Skin epidermis (tissue), 12 donors: ENCODE measurements around the gene USP43.

Source experiments
- H3K27ac ChIP-seq, 21 experiments: fragments of 200-600 bp; sonication (generic) in 11 of 21; one replicate each; pipeline ENCODE4 v1.5.0; 2020; ENCODE audit warnings: mild to moderate bottlenecking in 3 of 21, inconsistent platforms in 2 of 21, moderate library complexity in 2 of 21
- H3K4me3 ChIP-seq, 7 experiments: fragments of 200-600 bp; sonication (generic) in 2 of 7; one replicate each; pipeline ENCODE4 v1.5.0; 2020; ENCODE audit warnings: inconsistent platforms in 2 of 7, mild to moderate bottlenecking in 2 of 7, moderate library complexity in 1 of 7

The USP43 gene

DNA sequence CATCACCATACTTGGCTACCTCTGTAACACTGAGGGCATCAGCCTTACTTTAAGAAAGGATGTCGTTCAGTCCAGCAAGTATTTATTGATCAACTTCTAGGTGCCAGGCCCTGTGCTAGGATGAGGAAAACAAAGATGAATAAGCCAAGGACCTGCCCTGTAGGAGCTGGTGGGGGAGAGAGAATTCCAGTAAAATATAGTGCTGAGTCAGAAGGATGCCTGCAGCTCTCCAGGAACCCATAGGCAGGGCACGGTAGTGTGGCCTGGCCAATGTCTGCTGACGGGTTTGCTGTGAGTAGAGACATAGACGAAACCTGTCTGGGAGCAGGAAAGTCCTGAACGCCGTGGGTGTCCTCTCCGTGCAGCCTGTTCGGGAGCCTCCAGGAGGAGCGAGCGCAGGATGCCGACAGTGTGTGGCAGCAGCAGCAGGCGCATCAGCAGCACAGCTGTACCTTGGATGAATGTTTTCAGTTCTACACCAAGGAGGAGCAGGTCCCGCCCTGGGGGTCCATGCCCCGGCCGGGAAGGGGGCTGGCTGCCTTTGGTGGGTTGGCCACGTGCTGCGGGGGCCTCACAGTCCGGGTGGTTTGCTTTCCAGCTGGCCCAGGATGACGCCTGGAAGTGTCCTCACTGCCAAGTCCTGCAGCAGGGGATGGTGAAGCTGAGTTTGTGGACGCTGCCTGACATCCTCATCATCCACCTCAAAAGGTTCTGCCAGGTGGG is 55.6 kb downstream of the USP43 start:
- no peak overlapping the region for H3K27ac ChIP-seq
- no peak overlapping the region for H3K4me3 ChIP-seq

DNA sequence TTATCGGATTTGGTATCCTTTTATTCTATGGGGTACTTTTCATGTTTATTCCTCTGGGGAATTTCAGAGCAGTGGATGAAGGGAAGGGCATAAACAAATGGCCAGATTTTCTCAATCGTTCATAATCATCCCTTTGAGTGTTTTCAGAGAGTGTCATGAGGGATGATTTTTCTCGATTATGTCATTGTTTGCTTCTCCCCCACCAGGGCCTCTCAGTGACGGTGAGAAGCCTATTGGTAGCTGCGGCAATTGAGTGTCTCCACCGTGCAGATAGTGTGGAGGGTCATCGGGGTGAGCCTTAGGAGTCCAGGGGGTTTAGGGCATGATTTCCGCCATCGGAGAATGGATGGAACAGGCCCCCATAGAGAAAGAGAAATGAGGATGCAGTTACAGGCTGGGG is 57.2 kb downstream of the USP43 start:
- Histone ChIP-seq H3K27ac (no peak overlapping the region), H3K4me3 (no peak overlapping the region)

DNA sequence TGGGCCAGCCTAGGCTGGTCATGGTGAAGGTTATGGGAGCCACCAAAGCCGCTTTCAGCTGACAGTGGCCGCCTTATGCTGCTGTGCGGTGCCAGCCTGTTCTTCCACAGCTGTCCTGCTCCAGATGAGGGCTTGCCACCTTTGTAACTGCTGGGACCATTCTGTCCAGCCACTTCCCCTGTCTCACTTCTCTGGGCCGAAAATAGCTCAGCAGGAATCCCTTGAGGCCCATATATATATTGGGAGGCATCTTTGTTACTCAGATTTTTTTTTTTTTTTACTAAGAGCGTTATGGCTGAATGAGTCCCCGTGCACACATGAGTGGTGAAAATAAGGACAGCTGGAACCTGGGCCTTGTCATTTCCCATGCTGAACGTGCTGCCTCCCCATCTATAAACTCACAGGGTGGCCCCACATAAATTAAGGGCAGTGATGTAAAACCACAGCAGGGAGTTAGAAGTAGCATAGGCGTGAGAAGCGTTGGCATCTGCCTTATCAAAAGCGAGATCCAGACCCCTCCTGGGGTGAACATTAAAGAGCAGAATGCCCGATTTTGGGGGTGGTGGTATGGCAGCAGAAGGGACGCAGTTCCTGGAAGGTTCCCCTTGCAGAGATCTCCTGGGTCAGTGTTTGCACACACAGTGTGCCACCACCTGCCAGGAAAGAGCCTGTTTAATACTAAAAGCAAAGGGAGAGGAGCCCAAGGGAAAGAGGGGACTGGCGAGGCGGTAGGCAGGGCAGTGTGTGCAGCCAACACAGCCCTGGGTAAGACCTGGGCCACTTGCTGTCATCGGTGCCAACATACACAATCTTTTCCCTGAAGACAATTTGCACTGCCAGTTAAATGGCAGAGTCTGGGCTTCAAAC is 57.8 kb downstream of the USP43 start:
- Histone ChIP-seq H3K4me3 (no peak overlapping the region), H3K27ac (no peak overlapping the region)

DNA sequence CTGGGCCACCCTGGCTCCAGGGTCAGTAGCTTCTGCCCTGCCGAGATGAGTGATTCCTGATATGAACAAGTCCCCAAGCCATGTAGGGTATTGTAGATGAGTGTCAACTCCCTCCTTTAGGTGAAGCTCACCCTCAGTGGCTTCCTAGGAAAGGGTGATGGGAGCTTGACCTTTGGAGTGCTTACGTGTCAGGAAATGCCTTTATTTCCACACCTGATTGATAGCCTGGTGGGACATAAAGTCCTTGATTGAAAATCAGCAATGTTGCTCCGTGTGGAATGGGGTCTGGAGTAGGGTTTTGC is 58.4 kb downstream of the USP43 start:
- no peak overlapping the region for H3K27ac ChIP-seq

DNA sequence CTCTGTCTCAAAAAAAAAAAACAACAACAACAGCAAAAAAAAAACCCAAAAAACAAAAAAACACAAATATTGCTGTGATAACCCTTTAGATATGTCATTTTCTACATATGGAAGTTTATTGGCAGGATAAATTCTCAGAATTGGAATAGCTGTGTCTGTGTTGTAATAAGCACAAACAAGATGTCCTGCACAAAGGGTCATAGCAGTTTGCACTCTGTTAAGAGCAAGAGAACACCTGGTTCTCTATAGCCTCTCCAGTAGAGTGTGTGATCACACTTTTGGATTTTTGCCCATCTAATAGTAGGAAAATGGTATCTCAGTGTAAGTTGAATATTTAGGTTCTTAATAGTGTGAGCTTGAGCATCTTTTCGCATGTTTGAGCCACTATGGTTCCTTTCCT is 60.4 kb downstream of the USP43 start:
- H3K4me3 ChIP-seq: no peak overlapping the region
- no peak overlapping the region for H3K27ac ChIP-seq

More for the DNA sequence above, 58.4 kb downstream of the USP43 start:
- no peak overlapping the region for H3K4me3 ChIP-seq

DNA sequence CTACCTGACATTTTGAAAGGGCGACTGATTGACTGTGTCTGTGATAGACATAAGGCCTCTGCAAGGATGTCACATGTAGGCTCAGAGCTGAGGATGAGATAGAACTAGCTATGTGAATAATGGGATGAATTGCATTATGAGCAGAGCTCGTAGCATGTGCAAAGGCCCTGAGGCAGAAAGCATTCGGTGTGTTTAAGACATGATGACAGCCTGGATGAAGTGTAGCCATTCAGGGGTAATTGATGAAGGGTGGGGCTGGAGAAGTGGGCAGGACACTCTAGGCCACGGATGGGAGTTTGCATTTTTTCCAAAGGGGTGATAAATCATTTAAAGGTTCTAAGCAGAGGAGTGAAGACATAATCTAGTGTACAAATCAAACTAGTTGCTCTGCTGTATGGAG is 62.6 kb downstream of the USP43 start:
- H3K4me3 ChIP-seq: no peak overlapping the region
- H3K27ac ChIP-seq: no peak overlapping the region

DNA sequence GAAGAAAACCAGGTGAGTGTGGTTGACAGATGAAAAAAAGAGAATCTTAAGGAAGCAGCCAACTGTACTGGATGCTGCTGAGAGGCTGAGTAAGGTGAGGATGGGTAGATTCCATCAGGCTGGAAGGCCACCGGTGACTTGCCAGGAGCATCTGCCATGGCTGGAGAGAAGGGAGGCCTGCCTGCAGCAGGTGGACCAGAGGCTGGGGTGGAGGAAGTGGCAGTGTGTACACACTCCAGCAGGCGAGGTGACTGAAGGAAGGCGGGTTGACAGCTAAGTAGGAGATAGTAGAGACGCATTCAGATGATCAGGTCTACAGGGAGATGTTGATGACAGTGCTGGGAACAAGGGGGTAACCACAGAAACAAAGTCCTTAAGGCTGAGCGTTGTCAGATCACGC is 69.5 kb downstream of the USP43 start:
- no peak overlapping the region for H3K4me3 ChIP-seq
- H3K27ac ChIP-seq: no peak overlapping the region

DNA sequence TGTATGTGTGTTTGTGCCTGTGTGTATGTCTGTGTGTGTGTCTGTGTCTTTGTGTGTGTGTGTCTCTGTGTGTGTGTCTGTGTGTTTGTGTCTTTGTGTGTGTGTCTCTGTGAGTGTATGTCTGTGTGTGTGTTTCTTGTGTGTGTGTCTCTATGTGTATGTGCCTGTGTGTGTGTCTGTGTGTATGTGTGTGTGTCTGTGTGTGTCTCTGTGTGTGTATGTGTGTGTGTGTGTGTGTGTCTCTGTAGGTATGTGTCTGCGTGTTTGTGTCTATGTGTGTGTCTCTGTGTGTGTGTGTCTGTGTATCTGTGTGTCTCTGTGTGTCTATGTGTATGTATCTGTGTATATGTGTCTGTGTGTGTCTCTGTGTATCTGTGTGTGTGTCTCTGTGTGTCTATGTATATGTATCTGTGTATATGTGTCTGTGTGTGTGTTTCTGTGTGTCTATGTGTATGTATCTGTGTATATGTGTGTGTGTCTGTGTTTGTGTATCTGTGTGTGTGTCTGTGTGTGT is 70.2 kb downstream of the USP43 start:
- no peak overlapping the region for H3K4me3 ChIP-seq
- no peak overlapping the region for H3K27ac ChIP-seq

DNA sequence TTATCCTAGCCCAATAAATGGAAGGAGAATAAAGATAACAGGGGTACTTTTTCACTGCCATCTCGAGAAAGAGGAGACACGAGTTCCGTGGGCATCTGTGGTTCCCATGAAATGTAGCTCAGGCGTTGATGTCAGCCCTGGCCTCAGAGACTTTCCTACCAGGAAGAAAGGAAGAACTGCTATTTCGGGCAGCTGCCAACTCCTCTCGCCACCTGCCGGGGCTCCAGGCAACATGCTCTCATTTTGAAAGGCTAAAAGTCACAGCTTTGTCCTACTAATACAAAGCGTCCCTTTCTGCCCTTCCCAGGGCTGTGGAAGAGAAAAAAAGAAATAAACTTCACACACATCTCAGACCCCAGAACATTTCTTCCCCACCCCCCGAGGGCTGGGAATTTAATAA is 80.3 kb downstream of the USP43 start:
- no peak overlapping the region for H3K4me3 ChIP-seq
- H3K27ac ChIP-seq: no peak overlapping the region

DNA sequence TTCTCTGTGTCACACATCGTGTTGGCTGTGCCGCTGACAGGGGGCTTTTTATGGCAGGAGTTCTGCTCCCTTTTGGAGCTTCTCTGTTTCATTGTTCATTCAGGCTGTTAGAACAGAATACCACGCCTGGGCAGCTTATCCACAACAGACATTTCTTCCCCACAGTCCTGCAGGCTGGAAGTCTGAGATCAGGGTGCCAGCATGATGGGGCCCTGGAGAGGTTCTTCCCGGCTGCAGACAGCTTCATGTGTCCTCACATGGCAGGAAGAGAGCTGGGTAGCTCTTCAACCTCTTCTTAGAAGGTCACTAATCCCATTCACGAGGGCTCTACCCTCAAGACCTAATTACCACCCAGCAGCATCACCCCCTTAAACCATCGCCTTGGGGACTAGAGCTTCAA is 81.0 kb downstream of the USP43 start:
- no peak overlapping the region for H3K4me3 ChIP-seq
- no peak overlapping the region for H3K27ac ChIP-seq

DNA sequence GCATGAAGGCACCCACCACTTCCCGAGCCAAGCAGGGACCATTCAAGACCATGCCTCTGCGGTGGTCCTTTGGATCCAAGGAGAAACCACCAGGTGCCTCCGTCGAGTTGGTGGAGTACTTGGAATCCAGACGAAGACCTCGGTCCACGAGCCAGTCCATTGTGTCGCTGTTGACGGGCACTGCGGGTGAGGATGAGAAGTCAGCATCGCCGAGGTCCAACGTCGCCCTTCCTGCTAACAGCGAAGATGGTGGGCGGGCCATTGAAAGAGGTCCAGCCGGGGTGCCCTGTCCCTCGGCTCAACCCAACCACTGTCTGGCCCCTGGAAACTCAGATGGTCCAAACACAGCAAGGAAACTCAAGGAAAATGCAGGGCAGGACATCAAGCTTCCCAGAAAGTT is 82.7 kb downstream of the USP43 start:
- no peak overlapping the region for H3K27ac ChIP-seq
- no peak overlapping the region for H3K4me3 ChIP-seq

DNA sequence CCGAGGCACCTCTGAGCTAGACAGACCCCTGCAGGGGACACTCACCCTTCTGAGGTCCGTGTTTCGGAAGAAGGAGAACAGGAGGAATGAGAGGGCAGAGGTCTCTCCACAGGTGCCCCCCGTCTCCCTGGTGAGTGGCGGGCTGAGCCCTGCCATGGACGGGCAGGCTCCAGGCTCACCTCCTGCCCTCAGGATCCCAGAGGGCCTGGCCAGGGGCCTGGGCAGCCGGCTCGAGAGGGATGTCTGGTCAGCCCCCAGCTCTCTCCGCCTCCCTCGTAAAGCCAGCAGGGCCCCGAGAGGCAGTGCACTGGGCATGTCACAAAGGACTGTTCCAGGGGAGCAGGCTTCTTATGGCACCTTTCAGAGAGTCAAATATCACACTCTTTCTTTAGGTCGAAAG is 83.2 kb downstream of the USP43 start:
- Histone ChIP-seq H3K27ac (no peak overlapping the region), H3K4me3 (no peak overlapping the region)

DNA sequence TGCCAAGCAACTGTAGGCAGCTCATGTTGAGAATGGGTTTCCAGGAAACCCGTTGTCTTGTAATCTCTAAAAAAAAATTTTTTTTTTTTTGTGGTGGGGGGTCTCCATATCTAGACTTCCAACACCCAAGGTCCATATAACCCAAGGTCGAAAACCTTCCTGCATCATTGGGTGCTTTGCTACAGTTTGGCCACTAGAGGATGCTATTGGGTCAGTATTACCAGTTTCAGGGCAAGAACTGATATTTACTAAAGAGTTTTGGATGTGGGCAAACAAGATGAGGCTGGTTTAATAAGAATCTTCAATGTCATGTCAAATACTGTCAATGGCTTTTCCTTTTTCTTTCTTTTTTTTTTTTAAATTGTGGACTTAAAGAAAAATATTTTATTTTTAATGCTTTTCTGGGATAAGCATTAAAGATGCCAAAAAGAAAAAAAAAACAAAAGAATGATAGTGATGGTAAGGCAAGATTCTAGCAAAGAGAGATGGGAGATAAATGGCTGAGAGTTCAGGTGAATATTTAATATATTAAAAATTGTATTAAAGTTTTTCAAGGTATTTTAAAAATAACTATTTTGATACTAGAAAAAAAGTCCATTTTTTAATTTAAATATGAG is 83.8 kb downstream of the USP43 start:
- H3K27ac ChIP-seq: no peak overlapping the region
- H3K4me3 ChIP-seq: no peak overlapping the region

DNA sequence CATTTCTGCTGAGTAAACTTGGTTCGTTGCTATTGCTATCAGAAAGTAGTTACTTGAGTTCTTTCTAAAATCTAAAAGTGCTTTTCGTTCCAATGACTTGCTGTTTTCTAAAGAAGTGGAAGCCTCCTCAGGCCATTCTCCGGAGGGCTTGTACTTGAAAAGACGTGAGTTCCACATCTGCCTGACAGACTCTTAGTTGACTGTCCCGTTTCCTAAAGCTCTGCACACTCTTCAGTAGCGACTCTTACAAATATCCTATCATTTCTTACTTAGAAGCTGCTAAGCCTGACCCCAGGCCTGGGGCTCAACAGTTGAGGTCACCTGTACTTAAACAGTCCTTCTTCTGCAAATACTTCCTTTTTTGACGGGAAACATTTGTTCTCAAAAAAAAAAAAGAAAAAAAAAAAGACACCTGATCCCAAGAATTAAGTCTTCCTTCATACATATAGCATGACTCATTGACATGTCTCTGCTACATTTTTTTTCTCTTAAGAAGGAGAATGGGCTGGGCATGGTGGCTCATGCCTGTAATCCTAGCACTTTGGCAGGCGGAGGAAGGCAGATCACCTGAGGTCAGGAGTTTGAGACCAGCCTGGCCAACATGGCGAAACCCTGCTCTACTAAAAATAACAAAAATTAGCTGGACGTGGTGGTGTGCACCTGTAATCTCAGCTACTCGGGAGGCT is 84.6 kb downstream of the USP43 start:
- Histone ChIP-seq H3K4me3 (no peak overlapping the region), H3K27ac (no peak overlapping the region)

DNA sequence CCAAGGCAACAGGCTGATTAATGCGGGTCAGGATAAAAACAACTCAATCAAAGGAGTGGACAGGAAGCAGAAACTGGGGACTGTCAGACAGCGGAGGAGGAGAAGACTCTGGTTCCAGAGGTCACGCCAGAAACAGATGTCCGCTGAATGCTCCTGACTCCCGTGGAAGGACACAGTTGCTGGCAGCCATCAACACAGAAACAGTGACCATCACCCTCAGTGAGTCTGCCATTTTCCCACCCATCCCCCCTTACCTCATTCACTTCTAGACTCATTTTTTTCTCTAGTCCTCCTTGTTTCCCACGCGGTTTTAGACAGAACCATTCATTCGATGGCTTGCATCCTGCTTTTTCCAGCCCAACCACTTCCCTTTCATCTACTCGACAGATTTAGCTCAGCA is 105.2 kb downstream of the USP43 start:
- Histone ChIP-seq H3K4me3 (no peak overlapping the region), H3K27ac (no peak overlapping the region)

DNA sequence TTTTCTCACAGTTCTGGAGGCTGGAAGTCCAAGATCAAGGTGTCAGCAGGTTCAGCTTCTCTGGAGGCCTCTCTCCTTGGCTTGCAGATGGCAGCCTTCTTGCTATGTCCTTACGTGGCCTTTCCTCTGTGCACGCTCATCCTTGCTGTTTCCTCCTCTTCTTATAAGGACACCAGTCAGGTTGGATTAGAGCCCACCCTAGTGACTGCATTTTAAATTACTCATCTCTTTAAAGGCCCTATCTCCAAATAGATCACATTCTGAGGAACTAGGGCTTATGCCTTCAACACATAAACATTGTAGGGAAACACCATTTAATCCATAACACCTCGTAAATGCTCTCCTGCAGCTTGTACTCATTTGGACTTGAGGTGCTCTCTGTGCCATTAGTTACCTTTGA is 109.8 kb downstream of the USP43 start:
- no peak overlapping the region for H3K27ac ChIP-seq
- H3K4me3 ChIP-seq: no peak overlapping the region

DNA sequence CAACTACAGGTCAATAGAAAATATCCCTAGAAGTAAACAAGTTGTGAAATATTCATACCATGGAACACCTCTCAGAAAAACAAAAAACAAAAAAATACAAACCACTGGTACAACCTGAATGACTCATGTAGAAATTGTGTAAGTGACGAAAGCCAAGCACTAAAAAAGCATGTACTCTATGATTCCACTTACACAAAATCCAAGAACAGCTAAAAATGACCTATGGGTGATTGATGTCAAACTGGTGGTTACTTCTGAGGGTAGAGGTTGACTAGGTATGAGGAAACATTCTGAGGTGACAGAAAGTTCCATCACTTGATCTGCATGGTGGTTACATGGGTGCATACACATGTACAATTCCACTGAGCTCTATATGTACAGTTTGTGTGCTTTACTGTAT is 114.9 kb downstream of the USP43 start:
- Histone ChIP-seq H3K4me3 (no peak overlapping the region), H3K27ac (no peak overlapping the region)

DNA sequence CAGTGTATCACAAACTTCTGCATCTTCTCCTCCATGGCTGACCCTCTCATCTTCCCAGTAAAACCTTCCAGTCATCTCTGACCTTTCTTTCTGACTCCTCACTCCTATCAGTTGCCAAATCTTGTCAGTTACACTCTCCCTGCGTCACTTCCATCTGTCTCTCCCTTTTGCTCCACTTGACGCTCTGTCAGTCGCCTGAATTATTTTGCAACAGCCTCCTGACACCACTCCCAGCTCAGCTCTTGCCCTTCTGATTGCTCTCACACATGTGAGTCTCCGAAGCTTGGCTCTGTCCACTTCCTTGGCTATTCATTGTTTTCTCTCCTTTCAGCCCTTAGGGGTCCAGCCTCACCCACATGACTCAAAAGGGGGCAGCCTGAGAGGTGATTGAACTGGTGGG is 118.3 kb downstream of the USP43 start:
- Histone ChIP-seq H3K4me3 (no peak overlapping the region), H3K27ac (no peak overlapping the region)

DNA sequence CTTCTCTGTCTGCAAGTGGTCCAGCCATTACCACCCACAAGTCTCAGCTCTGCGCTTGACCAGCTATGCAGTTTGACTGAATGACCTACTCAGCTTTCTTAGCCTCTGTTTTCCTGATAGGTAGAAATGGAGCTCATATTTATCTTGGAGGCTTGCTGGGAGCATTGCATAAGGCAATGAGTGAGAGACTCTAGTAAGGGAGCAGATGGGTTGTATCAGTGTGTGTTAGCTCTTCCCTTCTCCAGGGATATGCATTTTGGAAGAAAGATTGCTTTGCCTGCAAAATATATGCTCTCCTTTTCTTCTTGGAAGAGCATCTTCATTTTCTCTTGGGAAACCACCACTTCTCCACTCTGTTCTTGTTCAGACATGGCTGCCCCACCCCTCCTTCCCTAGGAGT is 120.0 kb downstream of the USP43 start:
- Histone ChIP-seq H3K27ac (no peak overlapping the region), H3K4me3 (no peak overlapping the region)

DNA sequence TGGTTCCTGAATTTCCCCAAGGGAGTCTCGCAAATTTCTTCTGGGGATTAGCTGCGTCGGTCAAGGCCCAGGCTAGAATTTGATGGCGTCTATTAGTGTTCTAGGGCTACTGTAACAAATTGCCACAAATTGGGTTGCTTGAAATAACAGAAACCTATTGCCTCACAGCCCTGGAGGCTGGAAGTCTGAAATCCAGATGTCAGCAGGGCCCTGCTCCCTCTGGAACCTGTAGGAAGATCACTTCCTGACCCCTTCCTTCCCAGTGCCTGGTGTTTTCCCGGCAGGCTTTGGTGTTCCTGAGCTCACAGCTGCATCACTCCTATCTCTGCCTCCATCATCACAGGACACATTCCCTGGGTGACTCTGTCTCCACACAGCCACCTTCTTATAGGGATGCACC is 121.7 kb downstream of the USP43 start:
- Histone ChIP-seq H3K27ac (no peak overlapping the region), H3K4me3 (no peak overlapping the region)
